CD4-positive, alpha-beta T cell (primary cell): Measurements from ENCODE around the gene ABL1. TPM values are rescaled to one million over a fixed set of nuclear protein-coding genes. Genes with fewer than 3 reads are reported as not detected.

Experiments
- ATAC-seq: fragments of 200-7000 bp; cut with Tn5 transposase; one replicate; pipeline ENCODE4 v1.10.0; 2022; ENCODE audit warnings: mild to moderate bottlenecking; ENCODE audit not compliant: poor library complexity
- CTCF ChIA-PET: fragments of 350-600 bp; sonication (Branson Sonifier 250); formaldehyde crosslinking; loops from one replicate; lab custom pipeline; 2021; ENCODE audit warnings: antibody characterized with exemption, inconsistent platforms; lab: Charles Lee
- POLR2A ChIA-PET: fragments of 350-600 bp; sonication (Branson Sonifier 250); formaldehyde crosslinking; loops from one replicate; lab custom pipeline; 2021; ENCODE audit warnings: antibody characterized with exemption, inconsistent platforms; lab: Charles Lee
- DNase-seq, 14 experiments: peaks; one replicate each; pipeline ENCODE4 v3.0.0-alpha.2; 2013 to 2020; ENCODE audit warnings: mixed read lengths in 2 of 14
- H3K27ac ChIP-seq, 2 donors: one replicate each; pipeline versions ENCODE4 v1.5.1 to v1.7.0; 2013; ENCODE audit warnings: low read length in 2 of 2, low read depth in 1 of 2, mild to moderate bottlenecking in 1 of 2
- H3K27me3 ChIP-seq, 2 experiments: 1 replicate in 1 of 2; 2 replicates in 1 of 2; pipeline versions ENCODE4 v1.6.1 to v1.7.0; 2013; ENCODE audit warnings: low read length in 2 of 2, control low read depth in 1 of 2, mild to moderate bottlenecking in 1 of 2, moderate library complexity in 1 of 2; ENCODE audit not compliant: insufficient read depth in 2 of 2, control insufficient read depth in 1 of 2
- H3K36me3 ChIP-seq: one replicate; pipeline ENCODE4 v1.6.1; 2013; ENCODE audit warnings: low read length, control low read depth; ENCODE audit not compliant: insufficient read depth
- H3K4me1 ChIP-seq: one replicate; pipeline ENCODE4 v1.6.1; 2013; ENCODE audit warnings: low read length, control low read depth; ENCODE audit not compliant: insufficient read depth
- H3K4me3 ChIP-seq: one replicate; pipeline ENCODE4 v1.5.1; 2013; ENCODE audit warnings: mild to moderate bottlenecking, low read length, moderate library complexity
- H3K9me3 ChIP-seq, 2 experiments: 1 replicate in 1 of 2; 2 replicates in 1 of 2; pipeline versions ENCODE4 v1.6.1 to v1.7.0; 2013; ENCODE audit warnings: low read length in 2 of 2, mild to moderate bottlenecking in 2 of 2, control low read depth in 1 of 2, moderate library complexity in 1 of 2; ENCODE audit not compliant: control insufficient read depth in 1 of 2, insufficient read depth in 1 of 2
- H3K27ac Mint-ChIP-seq: one replicate; pipeline ENCODE4 v1.8.0; 2020; ENCODE audit warnings: mixed read lengths
- H3K27me3 Mint-ChIP-seq: one replicate; pipeline ENCODE4 v1.8.0; 2021; ENCODE audit warnings: mixed read lengths
- H3K36me3 Mint-ChIP-seq: one replicate; pipeline ENCODE4 v1.8.0; 2021; ENCODE audit warnings: low read depth, mixed read lengths
- H3K4me1 Mint-ChIP-seq: one replicate; pipeline ENCODE4 v1.8.0; 2021; ENCODE audit warnings: low read depth, mixed read lengths
- H3K4me3 Mint-ChIP-seq: one replicate; pipeline ENCODE4 v1.8.0; 2020; ENCODE audit warnings: mild to moderate bottlenecking, mixed read lengths
- H3K9me3 Mint-ChIP-seq: one replicate; pipeline ENCODE4 v1.8.0; 2020; ENCODE audit warnings: mixed read lengths
- CTCF ChIP-seq: fragments of 200-600 bp; IDR thresholded peaks from one replicate; pipeline ENCODE4 v1.8.0; 2022; ENCODE audit warnings: antibody characterized with exemption, mild to moderate bottlenecking
- intact Hi-C, 2 experiments: fragments of 100-400 bp; cut with DNase I in 1 of 2; cut with micrococcal nuclease in 1 of 2; formaldehyde crosslinking; loops; one replicate each; pipeline versions ENCODE4 v1.15.1 to v1.9.0; 2023 to 2025; cut with DNase I, micrococcal nuclease
- total RNA-seq, 174 experiments: library from RNA in 2 of 174; stranded (reverse) in 2 of 174; gene quantifications; one replicate each; pipeline ENCODE4 v1.2.3 and lab custom pipeline; 2021 to 2026

The ABL1 gene
- total RNA-seq, 2 experiments from 2014 or later = 29.8 to 33.7 TPM

GRCh38 chr9:130890124-130890523, 55.1 kb downstream of the ABL1 start:
- Mint-ChIP-seq H3K36me3 (peaks cover 40% of the 10 kb centered on the region), H3K27ac (no peak overlapping the region), H3K27me3 (no peaks in the 10 kb centered on the region), H3K4me3 (no peak overlapping the region), H3K4me1 (no peaks in the 10 kb centered on the region), H3K9me3 (no peaks in the 10 kb centered on the region)
- Histone ChIP-seq H3K36me3 (peaks cover 30% of the 10 kb centered on the region), H3K27me3 (no peaks in the 10 kb centered on the region), H3K4me1 (no peaks in the 10 kb centered on the region), H3K27ac (no peak overlapping the region), H3K4me3 (no peak overlapping the region), H3K9me3 (no peaks in the 10 kb centered on the region)
- POLR2A ChIA-PET = no interaction called here
- ATAC-seq (no peak), DNase-seq (no peak)
- intact Hi-C loops = no loop called here
- TF ChIP-seq CTCF = no peak
- CTCF ChIA-PET = no interaction called here

- H3K4me3 Mint-ChIP-seq = no peak overlapping the region
- peaks cover 22% of the 10 kb centered on the region for H3K36me3 ChIP-seq
- no peak overlapping the region for H3K27ac Mint-ChIP-seq
- H3K27ac ChIP-seq = no peak overlapping the region
- ATAC-seq (no peak), DNase-seq (no peak)
- H3K27me3 ChIP-seq = no peaks in the 10 kb centered on the region
- intact Hi-C loops = no loop called here
- no peaks in the 10 kb centered on the region for H3K27me3 Mint-ChIP-seq
- no peak for TF ChIP-seq CTCF
- POLR2A ChIA-PET = no interaction called here
- peaks cover 30% of the 10 kb centered on the region for H3K36me3 Mint-ChIP-seq
- no peaks in the 10 kb centered on the region for H3K9me3 Mint-ChIP-seq
- CTCF ChIA-PET = no interaction called here
- H3K4me1 Mint-ChIP-seq = no peaks in the 10 kb centered on the region
- H3K9me3 ChIP-seq = no peaks in the 10 kb centered on the region
- no peaks in the 10 kb centered on the region for H3K4me1 ChIP-seq
- H3K4me3 ChIP-seq = no peak overlapping the region
These were observed 56.0 kb downstream of the ABL1 start for GRCh38 chr9:130890870-130891687.

- Mint-ChIP-seq H3K36me3 (peaks cover 27% of the 10 kb centered on the region), H3K27ac (no peak overlapping the region), H3K4me3 (no peak overlapping the region), H3K27me3 (no peaks in the 10 kb centered on the region), H3K9me3 (no peaks in the 10 kb centered on the region), H3K4me1 (no peaks in the 10 kb centered on the region)
- H3K4me3 ChIP-seq = no peak overlapping the region
- H3K4me1 ChIP-seq = no peaks in the 10 kb centered on the region
- H3K36me3 ChIP-seq = peaks cover 16% of the 10 kb centered on the region
- intact Hi-C loops = no loop called here
- no peak for DNase-seq
- H3K9me3 ChIP-seq = no peaks in the 10 kb centered on the region
- TF ChIP-seq CTCF = no peak
- no peak overlapping the region for H3K27ac ChIP-seq
- ChIA-PET CTCF (no interaction called here), POLR2A (no interaction called here)
- no peak for ATAC-seq
- no peaks in the 10 kb centered on the region for H3K27me3 ChIP-seq
These were observed 56.8 kb downstream of the ABL1 start for GRCh38 chr9:130891688-130892476.
